DND-41 (cell line): ENCODE measurements around the gene SUV39H2.
"Not testable (repeated sequence)": the region's sequence is repeated elsewhere in the genome, so short reads cannot be mapped to it uniquely, and the experiment has no call there.

ENCODE experiments used
- ATAC-seq: fragments of 200-7000 bp; cut with Tn5 transposase; 3 replicates; pipeline ENCODE4 v1.9.1; 2021; ENCODE audit warnings: low read depth; ENCODE audit not compliant: insufficient read depth
- DNase-seq: peaks from one replicate; pipeline ENCODE4 v3.0.0-alpha.2; 2020
- H2AFZ ChIP-seq: 2 replicates; pipeline ENCODE4 v1.6.0; 2012; ENCODE audit warnings: low read depth, low read length
- H3K27ac ChIP-seq: 2 replicates; pipeline ENCODE4 v1.5.1; 2012; ENCODE audit warnings: low read length, inconsistent platforms
- H3K27me3 ChIP-seq: fragments of 200-600 bp; sonication (generic); 2 replicates; pipeline ENCODE4 v1.6.0; 2012; ENCODE audit warnings: low read length, mild to moderate bottlenecking, inconsistent platforms; ENCODE audit not compliant: insufficient read depth, poor library complexity
- H3K36me3 ChIP-seq: 2 replicates; pipeline ENCODE4 v1.5.1; 2012; ENCODE audit warnings: low read length, inconsistent platforms; ENCODE audit not compliant: insufficient read depth
- H3K4me1 ChIP-seq: 2 replicates; pipeline ENCODE4 v1.5.1; 2012; ENCODE audit warnings: mild to moderate bottlenecking, low read length; ENCODE audit not compliant: insufficient read depth
- H3K4me2 ChIP-seq: 2 replicates; pipeline ENCODE4 v1.6.0; 2012; ENCODE audit warnings: mild to moderate bottlenecking, moderate library complexity, low read length, inconsistent platforms; ENCODE audit not compliant: insufficient read depth
- H3K4me3 ChIP-seq, 2 experiments: fragments of 200-600 bp in 1 of 2; shearing (Covaris generic) in 1 of 2; 2 replicates each; pipeline ENCODE4 v1.5.1; 2012 to 2016; ENCODE audit warnings: inconsistent platforms in 2 of 2, low read length in 2 of 2, mild to moderate bottlenecking in 2 of 2, low read depth in 1 of 2, moderate library complexity in 1 of 2
- H3K79me2 ChIP-seq: 2 replicates; pipeline ENCODE4 v1.6.0; 2012; ENCODE audit warnings: low read length, inconsistent platforms; ENCODE audit not compliant: insufficient read depth
- H3K9ac ChIP-seq: 2 replicates; pipeline ENCODE4 v1.6.0; 2012; ENCODE audit warnings: low read depth, mild to moderate bottlenecking, inconsistent platforms, low read length, moderate library complexity
- H3K9me3 ChIP-seq: 2 replicates; pipeline ENCODE4 v1.5.1; 2012; ENCODE audit warnings: low read length, moderate library complexity, mild to moderate bottlenecking, inconsistent platforms; ENCODE audit not compliant: insufficient read depth, severe bottlenecking
- H4K20me1 ChIP-seq: 2 replicates; pipeline ENCODE4 v1.6.0; 2012; ENCODE audit warnings: low read length; ENCODE audit not compliant: insufficient read depth
- CTCF ChIP-seq: IDR thresholded peaks from 2 replicates; pipeline ENCODE4 v1.5.1; 2012; ENCODE audit warnings: borderline replicate concordance, low read length, moderate library complexity, mild to moderate bottlenecking; ENCODE audit not compliant: poor library complexity, severe bottlenecking; ENCODE audit errors: extremely low read depth
- EZH2 ChIP-seq: IDR thresholded peaks from 3 replicates; pipeline ENCODE4 v1.6.1; 2012; ENCODE audit warnings: borderline replicate concordance, low read depth, mild to moderate bottlenecking, moderate library complexity, low read length, inconsistent platforms; ENCODE audit not compliant: severe bottlenecking

The SUV39H2 gene

DNA sequence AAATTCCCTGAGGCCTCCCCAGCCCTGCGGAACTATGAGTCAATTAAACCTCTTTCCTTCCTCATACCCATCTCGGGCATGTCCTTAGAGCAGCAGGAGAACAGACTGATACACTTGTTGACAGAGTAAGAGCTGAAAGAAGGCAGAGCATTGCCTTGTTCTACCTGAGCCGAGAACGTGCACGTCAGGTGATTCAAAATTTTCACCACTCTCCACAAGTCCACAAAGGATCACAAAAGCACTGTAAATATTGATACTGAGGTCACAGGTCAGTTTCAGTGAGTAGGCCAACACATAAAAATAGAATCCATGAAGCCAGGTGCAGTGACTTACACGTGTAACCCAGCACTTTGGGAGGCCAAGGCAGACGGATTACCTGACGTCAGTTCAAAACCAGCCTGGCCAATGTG is 47.4 kb downstream of the SUV39H2 start:
- Histone ChIP-seq H3K27ac (no peak overlapping the region), H3K36me3 (peaks cover 92% of the 10 kb centered on the region), H4K20me1 (0 out of 2 replicates have a peak, but pooled peaks cover 4% of the 10 kb centered on the region), H3K4me1 (no peaks in the 10 kb centered on the region), H3K4me3 (no peak overlapping the region), H2AFZ (no peak overlapping the region), H3K9me3 (no peaks in the 10 kb centered on the region), H3K9ac (no peak overlapping the region), H3K4me2 (no peak overlapping the region), H3K27me3 (no peaks in the 10 kb centered on the region), H3K79me2 (no peaks in the 10 kb centered on the region)
- DNase-seq (no peak), ATAC-seq (no peak)
- TF ChIP-seq EZH2: no peak

DNA sequence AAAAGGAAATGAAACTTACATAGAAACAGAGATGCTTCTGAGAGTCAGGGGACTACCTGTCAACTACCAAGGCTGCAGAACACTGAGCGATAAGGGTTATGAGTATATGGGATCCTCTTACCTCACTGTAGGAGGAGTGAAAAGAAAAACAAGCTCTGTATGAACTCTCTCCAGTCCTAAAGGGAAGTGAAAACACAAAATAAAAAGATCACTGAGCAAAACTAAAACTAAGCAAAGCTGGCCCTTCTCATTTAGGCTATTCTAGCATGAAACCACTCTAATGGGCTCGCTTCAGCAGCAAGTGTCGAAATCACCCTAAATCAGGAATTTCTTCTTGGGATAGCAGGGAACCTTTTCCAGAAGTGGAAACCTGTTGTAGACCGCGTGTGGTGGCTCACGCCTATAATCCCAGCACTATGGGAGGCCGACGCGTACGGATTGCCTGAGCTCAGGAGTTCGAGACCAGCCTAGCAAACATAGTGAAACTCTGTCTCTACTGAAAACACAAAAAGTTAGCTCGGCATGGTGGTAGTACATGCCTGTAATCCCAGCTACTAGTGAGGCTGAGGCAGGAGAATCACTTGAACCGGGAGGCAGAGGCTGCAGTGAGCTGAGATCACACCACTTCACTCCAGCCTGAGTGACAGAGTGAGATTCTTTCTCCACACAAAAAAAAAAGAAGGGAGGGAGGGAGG is 48.2 kb downstream of the SUV39H2 start:
- no peak for TF ChIP-seq EZH2
- no peak for TF ChIP-seq CTCF
- Histone ChIP-seq H3K79me2 (no peaks in the 10 kb centered on the region), H3K27me3 (no peaks in the 10 kb centered on the region), H3K36me3 (peaks cover 91% of the 10 kb centered on the region), H3K9me3 (no peaks in the 10 kb centered on the region), H3K4me3 (no peak overlapping the region), H3K9ac (no peak overlapping the region), H3K4me2 (no peak overlapping the region), H4K20me1 (0 out of 2 replicates have a peak, but pooled peaks cover 4% of the 10 kb centered on the region), H2AFZ (no peak overlapping the region), H3K27ac (no peak overlapping the region), H3K4me1 (no peaks in the 10 kb centered on the region)
- ATAC-seq (no peak), DNase-seq (no peak)

DNA sequence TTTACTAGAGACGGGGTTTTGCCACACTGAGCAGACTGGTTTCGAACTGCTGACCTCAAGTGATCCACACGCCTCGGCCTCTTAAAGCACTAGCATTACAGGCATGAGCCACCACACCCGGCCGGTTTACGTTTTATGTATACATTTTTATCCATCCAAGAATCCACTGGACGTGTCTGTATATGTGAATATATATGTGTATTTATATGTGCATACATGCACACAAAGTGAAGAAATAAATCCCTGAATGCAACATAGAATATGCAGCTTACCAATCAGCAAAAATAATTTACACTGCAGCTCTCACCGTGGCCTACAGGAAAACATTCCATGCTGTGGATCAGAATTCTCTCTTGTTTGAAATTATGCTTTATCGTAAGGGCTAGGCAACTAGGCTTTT is 51.9 kb downstream of the SUV39H2 start:
- H3K27ac ChIP-seq: no peak overlapping the region
- H3K4me1 ChIP-seq: no peaks in the 10 kb centered on the region
- no peaks in the 10 kb centered on the region for H3K79me2 ChIP-seq
- H3K36me3 ChIP-seq: peaks cover 94% of the 10 kb centered on the region
- no peak overlapping the region for H3K4me3 ChIP-seq
- H3K4me2 ChIP-seq: no peak overlapping the region
- ATAC-seq (no peak), DNase-seq (no peak)
- no peak overlapping the region for H3K9ac ChIP-seq
- no peaks in the 10 kb centered on the region for H3K9me3 ChIP-seq
- H4K20me1 ChIP-seq: no peaks in the 10 kb centered on the region
- H2AFZ ChIP-seq: no peak overlapping the region
- H3K27me3 ChIP-seq: no peaks in the 10 kb centered on the region
- TF ChIP-seq CTCF (no peak), EZH2 (no peak)

DNA sequence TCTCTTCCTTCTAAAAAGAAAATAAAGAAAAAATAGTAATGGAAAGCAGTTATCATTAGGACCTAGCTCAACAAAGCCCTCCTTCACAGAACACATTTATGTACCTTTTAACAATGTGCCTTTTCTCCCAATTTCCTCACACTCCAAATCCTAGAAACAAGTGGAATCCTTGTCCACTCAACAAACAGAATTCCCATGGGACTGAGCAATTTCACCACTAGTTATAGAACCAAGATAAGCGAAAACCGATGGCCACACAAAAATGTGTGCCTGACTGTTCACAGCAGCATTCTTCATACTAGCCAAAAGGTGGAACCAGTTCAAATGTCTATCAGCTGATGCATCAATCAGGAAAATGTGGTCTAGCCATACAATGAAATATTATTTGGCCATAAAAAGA is 57.9 kb downstream of the SUV39H2 start:
- Histone ChIP-seq H3K27me3 (no peaks in the 10 kb centered on the region), H2AFZ (no peak overlapping the region), H3K27ac (no peak overlapping the region), H4K20me1 (no peaks in the 10 kb centered on the region), H3K9ac (no peak overlapping the region), H3K4me1 (no peaks in the 10 kb centered on the region), H3K36me3 (peaks cover 68% of the 10 kb centered on the region), H3K9me3 (no peaks in the 10 kb centered on the region), H3K4me2 (no peak overlapping the region), H3K79me2 (no peaks in the 10 kb centered on the region; the same call in 1 of the 2 replicates), H3K4me3 (no peak overlapping the region)
- TF ChIP-seq EZH2: no peak
- TF ChIP-seq CTCF: no peak
- no peak for DNase-seq
- ATAC-seq: no peak

GRCh38 chr10:14938971-14939370 is 60.3 kb downstream of the SUV39H2 start:
- not testable (repeated sequence) for H3K4me3 ChIP-seq, H2AFZ ChIP-seq, H3K27ac ChIP-seq, H4K20me1 ChIP-seq, DNase-seq, H3K79me2 ChIP-seq, H3K9ac ChIP-seq, H3K27me3 ChIP-seq, H3K4me1 ChIP-seq, H3K9me3 ChIP-seq, ATAC-seq, H3K4me2 ChIP-seq
- peaks cover 67% of the 10 kb centered on the region for H3K36me3 ChIP-seq
